Fibroblast of the aortic adventitia (primary cell): ENCODE results near the gene RIIAD1. TPM values are rescaled to one million over a fixed set of nuclear protein-coding genes. Genes with fewer than 3 reads are reported as not detected.

Source experiments
- DNase-seq: peaks from one replicate; pipeline ENCODE4 v3.0.0-alpha.2; 2010; ENCODE audit warnings: low read depth
- H3K4me3 ChIP-seq: 2 replicates; pipeline ENCODE4 v1.5.1; 2011; ENCODE audit warnings: low read depth, mild to moderate bottlenecking, control low read depth, low read length, moderate library complexity
- total RNA-seq: library from RNA; depleted of rRNA; stranded (reverse); fragments of >200 nt; gene quantifications from 2 replicates; pipeline ENCODE4 v1.2.3, GENCODE V29; 2012; ENCODE audit warnings: low replicate concordance
- TF ChIP-seq, protein P1 (sequence below): IDR thresholded peaks from 2 replicates; pipeline ENCODE4 v1.5.1; 2011; ENCODE audit warnings: mild to moderate bottlenecking, low read length, control low read depth, inconsistent platforms; ENCODE audit not compliant: insufficient read depth

RIIAD1 gene
- total RNA-seq, 1 donor = not detected

DNA sequence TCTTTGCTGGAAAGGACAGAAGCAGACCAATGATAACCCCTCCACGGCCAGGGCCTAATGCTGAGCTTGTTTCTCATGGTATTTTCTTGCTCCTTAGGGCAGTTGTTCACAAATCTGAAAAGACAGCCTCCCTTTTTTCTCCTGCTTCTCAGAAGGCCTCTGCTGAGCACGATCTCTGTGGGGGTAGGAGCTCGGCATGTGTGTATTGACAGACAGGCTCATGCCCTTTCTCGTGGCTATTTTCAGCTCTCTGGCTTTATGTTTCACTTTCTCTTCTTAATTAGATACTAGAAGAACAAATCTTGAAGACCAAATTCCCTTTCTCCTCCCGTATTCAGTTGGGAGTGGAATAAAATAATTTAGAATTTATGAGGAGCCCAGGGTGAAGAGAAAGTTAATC is 768 bp upstream of the RIIAD1 start:
- H3K4me3 ChIP-seq = peak overlapping the region; percentile 51
- TF ChIP-seq, protein P1, sequence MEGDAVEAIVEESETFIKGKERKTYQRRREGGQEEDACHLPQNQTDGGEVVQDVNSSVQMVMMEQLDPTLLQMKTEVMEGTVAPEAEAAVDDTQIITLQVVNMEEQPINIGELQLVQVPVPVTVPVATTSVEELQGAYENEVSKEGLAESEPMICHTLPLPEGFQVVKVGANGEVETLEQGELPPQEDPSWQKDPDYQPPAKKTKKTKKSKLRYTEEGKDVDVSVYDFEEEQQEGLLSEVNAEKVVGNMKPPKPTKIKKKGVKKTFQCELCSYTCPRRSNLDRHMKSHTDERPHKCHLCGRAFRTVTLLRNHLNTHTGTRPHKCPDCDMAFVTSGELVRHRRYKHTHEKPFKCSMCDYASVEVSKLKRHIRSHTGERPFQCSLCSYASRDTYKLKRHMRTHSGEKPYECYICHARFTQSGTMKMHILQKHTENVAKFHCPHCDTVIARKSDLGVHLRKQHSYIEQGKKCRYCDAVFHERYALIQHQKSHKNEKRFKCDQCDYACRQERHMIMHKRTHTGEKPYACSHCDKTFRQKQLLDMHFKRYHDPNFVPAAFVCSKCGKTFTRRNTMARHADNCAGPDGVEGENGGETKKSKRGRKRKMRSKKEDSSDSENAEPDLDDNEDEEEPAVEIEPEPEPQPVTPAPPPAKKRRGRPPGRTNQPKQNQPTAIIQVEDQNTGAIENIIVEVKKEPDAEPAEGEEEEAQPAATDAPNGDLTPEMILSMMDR = no peak
- DNase-seq = peak; percentile 39

- TF ChIP-seq, protein P1 = no peak
- H3K4me3 ChIP-seq = peak overlapping the region; percentile 58
- peak; percentile 14 for DNase-seq
These were observed 627 bp downstream of the RIIAD1 start for GRCh38 chr1:151721788-151722510.

GRCh38 chr1:151723726-151724370 is 2.5 kb downstream of the RIIAD1 start:
- TF ChIP-seq, protein P1 = no peak
- H3K4me3 ChIP-seq = no peak overlapping the region
- DNase-seq = no peak

GRCh38 chr1:151728151-151729054 is 7.1 kb downstream of the RIIAD1 start:
- H3K4me3 ChIP-seq = peak overlapping the region; percentile 31
- DNase-seq = peak; percentile 74
- TF ChIP-seq, protein P1 = no peak

- TF ChIP-seq, protein P1 = no peak
- no peak overlapping the region for H3K4me3 ChIP-seq
- DNase-seq = no peak
These were observed 8.0 kb downstream of the RIIAD1 start for GRCh38 chr1:151729157-151729965.

- no peak for DNase-seq
These were observed 8.6 kb downstream of the RIIAD1 start for GRCh38 chr1:151729966-151730291.

More at GRCh38 chr1:151729966-151730291, 8.6 kb downstream of the RIIAD1 start:
- TF ChIP-seq, protein P1 = no peak
- no peak overlapping the region for H3K4me3 ChIP-seq
